GM12878 (cell line): ENCODE data around the gene SSNA1. TPM values are rescaled to one million over a fixed set of nuclear protein-coding genes. Genes with fewer than 3 reads are reported as not detected.

Experiments
- ATAC-seq: fragments of 200-7000 bp; cut with Tn5 transposase; 3 replicates; pipeline ENCODE4 v1.9.1; 2020; ENCODE audit warnings: mild to moderate bottlenecking, moderate library complexity
- BruUV-seq: library from RNA; stranded (reverse); fragments of 400-500 nt; replicated peaks from 2 replicates; lab custom pipeline; 2021; lab: Mats Ljungman, UMichigan
- CTCF ChIA-PET: fragments of 300-600 bp; sonication (Branson Sonifier 250); formaldehyde crosslinking; extraction: SDS; loops from one replicate; lab custom pipeline; 2021; ENCODE audit warnings: inconsistent platforms; lab: Yijun Ruan, JAX
- POLR2A ChIA-PET: fragments of 350-600 bp; formaldehyde crosslinking; extraction: SDS; loops from one replicate; lab custom pipeline; 2021; ENCODE audit warnings: inconsistent platforms; lab: Charles Lee
- RAD21 ChIA-PET: fragments of 300-600 bp; sonication (Branson Sonifier 250); formaldehyde crosslinking; loops from one replicate; lab custom pipeline; 2023; ENCODE audit warnings: antibody characterized with exemption; ENCODE audit not compliant: unreplicated experiment; lab: Charles Lee
- SMC1A ChIA-PET: fragments of 300-600 bp; sonication (Branson Sonifier 250); formaldehyde crosslinking; loops from one replicate; lab custom pipeline; 2023; ENCODE audit not compliant: unreplicated experiment, uncharacterized antibody; lab: Charles Lee
- DNase-seq: peaks from one replicate; pipeline ENCODE4 v3.0.0-alpha.2; 2011; ENCODE audit warnings: low read depth, low spot score
- FAIRE-seq: peaks from 3 replicates; lab custom pipeline; 2011; peaks lifted over from hg19 to GRCh38; lab: Jason Lieb, UNC
- H2AFZ ChIP-seq: 2 replicates; pipeline ENCODE4 v1.6.0; 2011; ENCODE audit warnings: low read depth, low read length, control low read depth; ENCODE audit not compliant: control insufficient read depth
- H3K27ac ChIP-seq: 2 replicates; pipeline ENCODE4 v1.5.1; 2011; ENCODE audit warnings: control low read depth; ENCODE audit not compliant: control insufficient read depth, insufficient read depth
- H3K27me3 ChIP-seq, 2 experiments: replicated peaks in 1 of 2; 2 replicates each; pipeline versions ENCODE4 v1.6.0 to v1.6.1; 2011; ENCODE audit warnings: low read length in 1 of 2; ENCODE audit not compliant: control insufficient read depth in 2 of 2, insufficient read depth in 2 of 2
- H3K36me3 ChIP-seq, 2 experiments: 2 replicates each; pipeline ENCODE4 v1.5.1; 2011; ENCODE audit warnings: low read length in 1 of 2; ENCODE audit not compliant: control insufficient read depth in 2 of 2, insufficient read depth in 2 of 2
- H3K4me1 ChIP-seq: 2 replicates; pipeline ENCODE4 v1.6.1; 2011; ENCODE audit warnings: mild to moderate bottlenecking, low read length, moderate library complexity, mixed read lengths; ENCODE audit not compliant: control insufficient read depth, insufficient read depth
- H3K4me2 ChIP-seq: 2 replicates; pipeline ENCODE4 v1.6.0; 2011; ENCODE audit warnings: control low read depth; ENCODE audit not compliant: control insufficient read depth, insufficient read depth
- H3K4me3 ChIP-seq: fragments of 200-600 bp; sonication (generic); 2 replicates; pipeline ENCODE4 v1.5.1; 2016
- H3K79me2 ChIP-seq: 2 replicates; pipeline ENCODE4 v1.6.0; 2011; ENCODE audit warnings: low read length; ENCODE audit not compliant: control insufficient read depth, insufficient read depth
- H3K9ac ChIP-seq: 2 replicates; pipeline ENCODE4 v1.8.0; 2011; ENCODE audit warnings: low read length, control low read depth, mixed read lengths; ENCODE audit not compliant: control insufficient read depth, insufficient read depth
- H3K9me3 ChIP-seq: replicated peaks from 3 replicates; pipeline ENCODE4 v1.5.1; 2011; ENCODE audit warnings: mild to moderate bottlenecking, low read length; ENCODE audit not compliant: control insufficient read depth, insufficient read depth
- H4K20me1 ChIP-seq: 2 replicates; pipeline ENCODE4 v1.6.0; 2011; ENCODE audit not compliant: control insufficient read depth, insufficient read depth
- BHLHE40 ChIP-seq, 2 experiments: fragments of 450-650 bp in 1 of 2; IDR thresholded peaks; 2 replicates each; pipeline ENCODE4 v1.6.1; 2011 to 2017; ENCODE audit warnings: low read depth in 2 of 2, borderline replicate concordance in 1 of 2, improper control_type of control experiment in 1 of 2, low read length in 1 of 2, mild to moderate bottlenecking in 1 of 2
- CEBPZ ChIP-seq: fragments of 150-350 bp; IDR thresholded peaks from 2 replicates; pipeline ENCODE4 v1.6.1; 2016; ENCODE audit warnings: low read depth, low read length
- IKZF2 ChIP-seq, 2 experiments: fragments of 450-650 bp; IDR thresholded peaks; 2 replicates each; pipeline ENCODE4 v1.6.1; 2017; ENCODE audit warnings: mild to moderate bottlenecking in 2 of 2, moderate library complexity in 2 of 2
- NBN ChIP-seq: fragments of 450-650 bp; IDR thresholded peaks from 2 replicates; pipeline ENCODE4 v1.6.1; 2016
- WGBS: methylation state at CpG from one replicate; pipeline ENCODE4 v1.1.6; 2016; ENCODE audit warnings: low lambda C conversion rate; ENCODE audit not compliant: insufficient replicate concordance, insufficient coverage; ENCODE audit errors: missing lambda C conversion rate; 5-methylcytosine and 5-hydroxymethylcytosine counted together
- in situ Hi-C: fragments of 300-500 bp; cut with MboI; formaldehyde crosslinking; loops from 9 replicates; pipeline ENCODE4 v1.14.3; 2018; ENCODE audit warnings: mixed read lengths
- intact Hi-C: fragments of 100-400 bp; cut with micrococcal nuclease; formaldehyde crosslinking; loops from one replicate; pipeline ENCODE4 v1.14.2; 2022; ENCODE audit not compliant: unreplicated experiment
- polyA plus RNA-seq, 11 experiments: library from polyadenylated mRNA; depleted of rRNA in 4 of 11; unstranded in 6 of 11; stranded (reverse) in 5 of 11; fragments of >200 nt; fragmentation: Nextera tagmentation in 4 of 11; fragmentation: Illumina TruSeq in 1 of 11; extraction: Ambion mirVana in 4 of 11; extraction: Trizol in 1 of 11; gene quantifications; 1 replicate in 1 of 11; 2 replicates in 10 of 11; pipeline versions ENCODE4 v1.2.1 to v1.2.3, GENCODE V29; 2011 to 2016; ENCODE audit warnings: inconsistent platforms in 2 of 11, missing spikeins in 2 of 11, low read depth in 1 of 11
- total RNA-seq, 4 experiments: library from RNA; depleted of rRNA in 3 of 4; stranded (reverse); fragments of >200 nt in 3 of 4; fragmentation: Illumina TruSeq in 1 of 4; extraction: Trizol in 1 of 4; gene quantifications; 2 replicates each; pipeline versions ENCODE4 v1.2.1 to v1.2.3, GENCODE V29; 2013 to 2021

SSNA1 gene
- total and polyA plus RNA-seq, 10 of the 15 experiments (the other 5 are each of a cell fraction or from before 2014, with no cell fraction given): 0.63 to 139 (median 78.0) TPM

GRCh38 chr9:137192448-137192780 is 3.9 kb downstream of the SSNA1 start (continued):
- no peak for TF ChIP-seq CEBPZ
- TF ChIP-seq BHLHE40 (IDR thresholded peaks at IDR 0.05; ENCODE audit: borderline replicate concordance in 1 of 2, low read depth in 2 of 2, low read length in 1 of 2): no peak

- in situ Hi-C loops (no loop called here), intact Hi-C loops (no loop called here)
- peaks cover 7% of the 10 kb centered on the region; the same call in 1 of the 2 replicates for H4K20me1 ChIP-seq
- no peak for FAIRE-seq
- H3K4me1 ChIP-seq: peaks cover 7% of the 10 kb centered on the region
- no peak overlapping the region for H3K4me2 ChIP-seq
- no peak for ATAC-seq
- TF ChIP-seq NBN (no peak), IKZF2 (IDR thresholded peaks at IDR 0.05) (no peak)
- no peaks in the 10 kb centered on the region for H3K27me3 ChIP-seq
- H2AFZ ChIP-seq: no peak overlapping the region
- no peak overlapping the region for H3K4me3 ChIP-seq
- BruUV-seq: no TSS peak
- no peak overlapping the region for H3K9ac ChIP-seq
- peaks cover 0 to 7% of the 10 kb centered on the region in 2 experiments; a peak in 2 of 4 replicates for H3K36me3 ChIP-seq
- no peak for DNase-seq
- no peaks in the 10 kb centered on the region for H3K9me3 ChIP-seq
- peaks cover 19% of the 10 kb centered on the region for H3K79me2 ChIP-seq
- RAD21 ChIA-PET: no interaction called here
- 51% methylated on average over 2 of the region's 2 CpGs for WGBS
- SMC1A ChIA-PET: no interaction called here
- CTCF ChIA-PET: interaction anchor here (0.7 kb wide), 1 partner anchor 11 kb away, joined by 3 read pairs; no protein-coding TSS in a partner anchor
- POLR2A ChIA-PET: interaction anchor here (0.5 to 2.8 kb wide), 4 partner anchors 27 to 63 kb away, joined by 3 to 10 read pairs (median 5); partner anchors contain the start of gene CYSRT1
- no peak overlapping the region for H3K27ac ChIP-seq
Observed at GRCh38 chr9:137192859-137193258, 4.4 kb downstream of the SSNA1 start.
